SK-N-SH (cell line): ENCODE measurements around the gene IRX3. TPM values are rescaled to one million over a fixed set of nuclear protein-coding genes. Genes with fewer than 3 reads are reported as not detected.

Experiments
- CTCF ChIA-PET: fragments of 300-600, 350-600 bp; formaldehyde crosslinking; extraction: SDS; loops from one replicate; lab custom pipeline; 2021; lab: Yijun Ruan, JAX
- POLR2A ChIA-PET: fragments of 350-600 bp; sonication (Branson Sonifier 250); formaldehyde crosslinking; extraction: SDS; loops from one replicate; lab custom pipeline; 2020; ENCODE audit warnings: antibody characterized with exemption, inconsistent platforms; lab: Yijun Ruan, JAX
- DNase-seq: peaks from one replicate; pipeline ENCODE4 v3.0.0; 2012
- H2AFZ ChIP-seq: fragments of 200-600 bp; sonication (generic); 2 replicates; pipeline ENCODE4 v1.8.1; 2016; ENCODE audit warnings: antibody characterized with exemption, mild to moderate bottlenecking, low read depth
- H3F3A ChIP-seq: fragments of 200-600 bp; sonication (generic); replicated peaks from 2 replicates; pipeline ENCODE3; 2016; ENCODE audit warnings: antibody characterized with exemption, mild to moderate bottlenecking; ENCODE audit not compliant: insufficient read depth
- H3K27ac ChIP-seq, 2 experiments: fragments of 200-500 bp in 1 of 2; fragments of 200-600 bp in 1 of 2; sonication (Bioruptor generic) in 1 of 2; sonication (generic), shearing (Covaris generic) in 1 of 2; 2 replicates each; pipeline versions ENCODE4 v1.5.1 to v1.6.1; 2014 to 2016; ENCODE audit warnings: low read depth in 2 of 2, inconsistent platforms in 1 of 2, low read length in 1 of 2, mild to moderate bottlenecking in 1 of 2, mixed read lengths in 1 of 2
- H3K27me3 ChIP-seq: fragments of 200-600 bp; sonication (generic), shearing (Covaris generic); 2 replicates; pipeline ENCODE4 v1.6.1; 2016; ENCODE audit warnings: mixed run types; ENCODE audit not compliant: insufficient read depth
- H3K36me3 ChIP-seq, 2 experiments: fragments of 200-500 bp in 1 of 2; fragments of 200-600 bp in 1 of 2; sonication (Bioruptor generic) in 1 of 2; sonication (generic) in 1 of 2; replicated peaks in 1 of 2; 2 replicates each; pipeline versions ENCODE3 to v1.5.1; 2014 to 2016; ENCODE audit warnings: low read length in 1 of 2, mild to moderate bottlenecking in 1 of 2; ENCODE audit not compliant: insufficient read depth in 2 of 2, control insufficient read depth in 1 of 2
- H3K4me1 ChIP-seq, 2 experiments: fragments of 200-500 bp in 1 of 2; fragments of 200-600 bp in 1 of 2; sonication (Bioruptor generic) in 1 of 2; sonication (generic), shearing (Covaris generic) in 1 of 2; 2 replicates each; pipeline versions ENCODE4 v1.5.1 to v1.6.1; 2014 to 2016; ENCODE audit warnings: low read depth in 1 of 2, low read length in 1 of 2, mixed run types in 1 of 2; ENCODE audit not compliant: insufficient read depth in 2 of 2, control insufficient read depth in 1 of 2
- H3K4me2 ChIP-seq: fragments of 200-600 bp; sonication (generic), shearing (Covaris generic); 2 replicates; pipeline ENCODE4 v1.6.1; 2017; ENCODE audit warnings: mixed run types
- H3K4me3 ChIP-seq, 2 experiments: fragments of 200-500 bp in 1 of 2; fragments of 200-600 bp in 1 of 2; sonication (Bioruptor generic) in 1 of 2; sonication (generic), shearing (Covaris generic) in 1 of 2; 2 replicates each; pipeline versions ENCODE4 v1.5.1 to v1.8.1; 2014 to 2016; ENCODE audit warnings: low read depth in 2 of 2, inconsistent platforms in 1 of 2, low read length in 1 of 2, mild to moderate bottlenecking in 1 of 2, mixed read lengths in 1 of 2, moderate library complexity in 1 of 2
- H3K79me2 ChIP-seq: fragments of 200-600 bp; sonication (generic); 2 replicates; pipeline ENCODE4 v1.8.1; 2017; ENCODE audit warnings: mild to moderate bottlenecking; ENCODE audit not compliant: insufficient read depth
- H3K9ac ChIP-seq: fragments of 200-600 bp; sonication (generic); 2 replicates; pipeline ENCODE4 v1.6.1; 2017; ENCODE audit warnings: mixed run types
- H3K9me2 ChIP-seq: fragments of 200-600 bp; sonication (generic); 2 replicates; pipeline ENCODE4 v1.6.1; 2017; ENCODE audit warnings: mixed run types
- H3K9me3 ChIP-seq: fragments of 200-600 bp; sonication (generic); 2 replicates; pipeline ENCODE4 v1.6.1; 2017; ENCODE audit warnings: mixed run types, mild to moderate bottlenecking, moderate library complexity
- H4K20me1 ChIP-seq: fragments of 200-600 bp; sonication (generic); 2 replicates; pipeline ENCODE4 v1.6.1; 2017; ENCODE audit warnings: mild to moderate bottlenecking, mixed run types; ENCODE audit not compliant: insufficient read depth
- CHD2 ChIP-seq: fragments of 150-350 bp; IDR thresholded peaks from 2 replicates; pipeline ENCODE4 v1.6.1; 2018; ENCODE audit warnings: low read length; ENCODE audit not compliant: partially characterized antibody
- CTCF ChIP-seq: fragments of 200-600 bp; sonication (generic); IDR thresholded peaks from 2 replicates; pipeline ENCODE4 v1.6.1; 2017; ENCODE audit warnings: antibody characterized with exemption, mild to moderate bottlenecking, moderate library complexity
- EP300 ChIP-seq, 2 experiments: IDR thresholded peaks; 2 replicates each; pipeline versions ENCODE4 v1.4.0 to v1.6.1; 2012; ENCODE audit warnings: borderline replicate concordance in 1 of 2, low read depth in 1 of 2, low read length in 1 of 2
- FOSL2 ChIP-seq: IDR thresholded peaks from 2 replicates; pipeline ENCODE4 v1.4.0; 2012; ENCODE audit warnings: low read depth, mild to moderate bottlenecking, moderate library complexity, borderline replicate concordance
- GATA2 ChIP-seq: sonication (generic); formaldehyde crosslinking; IDR thresholded peaks from 2 replicates; pipeline ENCODE4 v1.5.0; 2020; ENCODE audit warnings: mild to moderate bottlenecking, missing genetic modification reagents
- MAX ChIP-seq: IDR thresholded peaks from 2 replicates; pipeline ENCODE4 v1.4.0; 2012; ENCODE audit warnings: low read depth
- NFIC ChIP-seq: IDR thresholded peaks from 2 replicates; pipeline ENCODE4 v1.4.0; 2012; ENCODE audit warnings: borderline replicate concordance
- PBX3 ChIP-seq: IDR thresholded peaks from 2 replicates; pipeline ENCODE4; 2012
- RAD21 ChIP-seq: IDR thresholded peaks from 2 replicates; pipeline ENCODE4 v1.6.1; 2012; ENCODE audit warnings: mild to moderate bottlenecking, low read length
- RXRA ChIP-seq: IDR thresholded peaks from 2 replicates; pipeline ENCODE4 v1.4.0; 2012; ENCODE audit warnings: low read depth, mild to moderate bottlenecking, borderline replicate concordance
- SIN3A ChIP-seq: IDR thresholded peaks from 2 replicates; pipeline ENCODE4 v1.6.1; 2012; ENCODE audit warnings: low read depth, mild to moderate bottlenecking, low read length, moderate library complexity, borderline replicate concordance
- TAF1 ChIP-seq: IDR thresholded peaks from 2 replicates; pipeline ENCODE4 v1.6.1; 2012; ENCODE audit warnings: low read depth, mild to moderate bottlenecking, low read length, moderate library complexity, borderline replicate concordance
- TCF12 ChIP-seq: IDR thresholded peaks from 2 replicates; pipeline ENCODE4 v1.4.0; 2012
- TEAD4 ChIP-seq: IDR thresholded peaks from 2 replicates; pipeline ENCODE4 v1.4.0; 2012; ENCODE audit warnings: mild to moderate bottlenecking, borderline replicate concordance; ENCODE audit not compliant: insufficient read depth
- YY1 ChIP-seq: IDR thresholded peaks from 2 replicates; pipeline ENCODE4 v1.4.0; 2012; ENCODE audit warnings: low read depth, mild to moderate bottlenecking
- WGBS: methylation state at CpG from one replicate; pipeline ENCODE4 v1.1.6; 2017; ENCODE audit warnings: low lambda C conversion rate; 5-methylcytosine and 5-hydroxymethylcytosine counted together
- polyA plus RNA-seq, 3 experiments: library from polyadenylated mRNA; depleted of rRNA; stranded (reverse); fragments of >200 nt; gene quantifications; 2 replicates each; pipeline ENCODE4 v1.2.3, GENCODE V29; 2012
- TF ChIP-seq, protein P1 (sequence below): fragments of 150-350 bp; IDR thresholded peaks from 2 replicates; pipeline ENCODE4 v1.6.1; 2017; ENCODE audit warnings: antibody characterized with exemption, low read length, low read depth, borderline replicate concordance
- TF ChIP-seq, protein P2 (sequence below): fragments of 150-350 bp; IDR thresholded peaks from 2 replicates; pipeline ENCODE4 v1.6.1; 2016; ENCODE audit warnings: mild to moderate bottlenecking, low read depth, low read length
- TF ChIP-seq, protein P3 (sequence below): IDR thresholded peaks from 2 replicates; pipeline ENCODE4 v1.4.0; 2012; ENCODE audit warnings: low read depth, borderline replicate concordance

Gene IRX3
- polyA plus RNA-seq, 1 of the 3 experiments (the other 2 are of a cell fraction), result 7.1 TPM

- H3K4me2 ChIP-seq, result no peak overlapping the region
- H4K20me1 ChIP-seq, result no peaks in the 10 kb centered on the region
- WGBS, result 59% methylated on average over 4 of the region's 4 CpGs
- TF ChIP-seq, protein P1, sequence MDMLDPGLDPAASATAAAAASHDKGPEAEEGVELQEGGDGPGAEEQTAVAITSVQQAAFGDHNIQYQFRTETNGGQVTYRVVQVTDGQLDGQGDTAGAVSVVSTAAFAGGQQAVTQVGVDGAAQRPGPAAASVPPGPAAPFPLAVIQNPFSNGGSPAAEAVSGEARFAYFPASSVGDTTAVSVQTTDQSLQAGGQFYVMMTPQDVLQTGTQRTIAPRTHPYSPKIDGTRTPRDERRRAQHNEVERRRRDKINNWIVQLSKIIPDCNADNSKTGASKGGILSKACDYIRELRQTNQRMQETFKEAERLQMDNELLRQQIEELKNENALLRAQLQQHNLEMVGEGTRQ, result no peak
- no peak for TF ChIP-seq CTCF
- no peak for TF ChIP-seq PBX3
- TF ChIP-seq YY1, result no peak
- TF ChIP-seq GATA2, result no peak
- TF ChIP-seq, protein P2, sequence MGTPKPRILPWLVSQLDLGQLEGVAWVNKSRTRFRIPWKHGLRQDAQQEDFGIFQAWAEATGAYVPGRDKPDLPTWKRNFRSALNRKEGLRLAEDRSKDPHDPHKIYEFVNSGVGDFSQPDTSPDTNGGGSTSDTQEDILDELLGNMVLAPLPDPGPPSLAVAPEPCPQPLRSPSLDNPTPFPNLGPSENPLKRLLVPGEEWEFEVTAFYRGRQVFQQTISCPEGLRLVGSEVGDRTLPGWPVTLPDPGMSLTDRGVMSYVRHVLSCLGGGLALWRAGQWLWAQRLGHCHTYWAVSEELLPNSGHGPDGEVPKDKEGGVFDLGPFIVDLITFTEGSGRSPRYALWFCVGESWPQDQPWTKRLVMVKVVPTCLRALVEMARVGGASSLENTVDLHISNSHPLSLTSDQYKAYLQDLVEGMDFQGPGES, result no peak
- no peak for TF ChIP-seq EP300 (IDR thresholded peaks at IDR 0.05; ENCODE audit: borderline replicate concordance in 1 of 2, low read depth in 1 of 2, low read length in 1 of 2)
- TF ChIP-seq SIN3A, result no peak
- no peak for TF ChIP-seq CHD2
- no peak for TF ChIP-seq TCF12
- TF ChIP-seq RXRA, result no peak
- TF ChIP-seq MAX, result no peak
- no peak for TF ChIP-seq FOSL2
- no peak for TF ChIP-seq TAF1
- no peak for TF ChIP-seq RAD21
- no peak for TF ChIP-seq NFIC
- TF ChIP-seq, protein P3, sequence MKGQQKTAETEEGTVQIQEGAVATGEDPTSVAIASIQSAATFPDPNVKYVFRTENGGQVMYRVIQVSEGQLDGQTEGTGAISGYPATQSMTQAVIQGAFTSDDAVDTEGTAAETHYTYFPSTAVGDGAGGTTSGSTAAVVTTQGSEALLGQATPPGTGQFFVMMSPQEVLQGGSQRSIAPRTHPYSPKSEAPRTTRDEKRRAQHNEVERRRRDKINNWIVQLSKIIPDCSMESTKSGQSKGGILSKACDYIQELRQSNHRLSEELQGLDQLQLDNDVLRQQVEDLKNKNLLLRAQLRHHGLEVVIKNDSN, result no peak
- TF ChIP-seq TEAD4, result no peak
- no peaks in the 10 kb centered on the region for H3K27me3 ChIP-seq
- no peaks in the 10 kb centered on the region for H3K36me3 ChIP-seq
- POLR2A ChIA-PET, result no interaction called here
- H2AFZ ChIP-seq, result no peak overlapping the region
- no peaks in the 10 kb centered on the region for H3K4me1 ChIP-seq
- H3K9me3 ChIP-seq, result no peaks in the 10 kb centered on the region
- no peaks in the 10 kb centered on the region for H3K9me2 ChIP-seq
- H3K4me3 ChIP-seq, result no peak overlapping the region
- H3K79me2 ChIP-seq, result no peaks in the 10 kb centered on the region
- CTCF ChIA-PET, result no interaction called here
- H3K27ac ChIP-seq, result no peak overlapping the region
- DNase-seq, result no peak
- H3F3A ChIP-seq, result no peaks in the 10 kb centered on the region
- no peak overlapping the region for H3K9ac ChIP-seq
Observed at GRCh38 chr16:54268766-54269165, 17.8 kb downstream of the IRX3 start.
